Measurements from ENCODE around the gene PDZRN4.

PDZRN4 gene

GRCh38 chr12:41577995-41578394 lies 389.9 kb downstream of the PDZRN4 start:
- no peak for DNase-seq (ENCODE audit: low read depth in 1 of 2, low spot score in 1 of 2)
- no peak overlapping the region for H3K27ac ChIP-seq (replicated peaks)
- no peak overlapping the region for H3K4me3 ChIP-seq (replicated peaks; ENCODE audit: insufficient read depth, low read length)
- no peak for TF ChIP-seq CTCF (IDR thresholded peaks at IDR 0.05; ENCODE audit: insufficient read depth, low read length)
- no peaks in the 10 kb centered on the region for H3K27me3 ChIP-seq (ENCODE audit: insufficient read depth, poor library complexity, severe bottlenecking)

GRCh38 chr12:41585784-41586183 lies 397.7 kb downstream of the PDZRN4 start:
- no peak for DNase-seq (ENCODE audit: low read depth in 1 of 2, low spot score in 1 of 2)
- H3K27me3 ChIP-seq (ENCODE audit: insufficient read depth, poor library complexity, severe bottlenecking), result no peaks in the 10 kb centered on the region
- H3K4me3 ChIP-seq (replicated peaks; ENCODE audit: insufficient read depth, low read length), result no peak overlapping the region
- TF ChIP-seq GABPA (IDR thresholded peaks at IDR 0.05; ENCODE audit: low read depth) (no peak), SPI1 (IDR thresholded peaks at IDR 0.05; ENCODE audit: borderline replicate concordance, low read depth) (no peak), POLR2AphosphoS5 (IDR thresholded peaks at IDR 0.05; ENCODE audit: low read depth) (no peak), CTCF (IDR thresholded peaks at IDR 0.05; ENCODE audit: insufficient read depth, low read length) (no peak), REST (IDR thresholded peaks at IDR 0.05; ENCODE audit: insufficient replicate concordance, low read depth) (no peak)
- no peak overlapping the region for H3K27ac ChIP-seq (replicated peaks)

GRCh38 chr12:41587574-41587973 lies 399.5 kb downstream of the PDZRN4 start:
- Histone ChIP-seq H3K27ac (replicated peaks) (no peak overlapping the region), H3K4me3 (replicated peaks; ENCODE audit: insufficient read depth, low read length) (no peak overlapping the region), H3K27me3 (ENCODE audit: insufficient read depth, poor library complexity, severe bottlenecking) (no peaks in the 10 kb centered on the region)
- no peak for TF ChIP-seq SPI1 (IDR thresholded peaks at IDR 0.05; ENCODE audit: borderline replicate concordance, low read depth)
- no peak for TF ChIP-seq CTCF (IDR thresholded peaks at IDR 0.05; ENCODE audit: insufficient read depth, low read length)
- no peak for TF ChIP-seq GABPA (IDR thresholded peaks at IDR 0.05; ENCODE audit: low read depth)
- TF ChIP-seq POLR2AphosphoS5 (IDR thresholded peaks at IDR 0.05; ENCODE audit: low read depth), result no peak
- TF ChIP-seq REST (IDR thresholded peaks at IDR 0.05; ENCODE audit: insufficient replicate concordance, low read depth), result no peak
- no peak for DNase-seq (ENCODE audit: low read depth in 1 of 2, low spot score in 1 of 2)

- Histone ChIP-seq H3K27me3 (ENCODE audit: insufficient read depth, poor library complexity, severe bottlenecking) (no peaks in the 10 kb centered on the region), H3K4me3 (replicated peaks; ENCODE audit: insufficient read depth, low read length) (no peak overlapping the region), H3K27ac (replicated peaks) (no peak overlapping the region)
- DNase-seq (ENCODE audit: low read depth in 1 of 2, low spot score in 1 of 2), result no peak
- no peak for TF ChIP-seq SPI1 (IDR thresholded peaks at IDR 0.05; ENCODE audit: borderline replicate concordance, low read depth)
- TF ChIP-seq REST (IDR thresholded peaks at IDR 0.05; ENCODE audit: insufficient replicate concordance, low read depth), result no peak
- no peak for TF ChIP-seq POLR2AphosphoS5 (IDR thresholded peaks at IDR 0.05; ENCODE audit: low read depth)
- TF ChIP-seq CTCF (IDR thresholded peaks at IDR 0.05; ENCODE audit: insufficient read depth, low read length), result no peak
These were observed 401.8 kb downstream of the PDZRN4 start for GRCh38 chr12:41589878-41590277.
